Stimulated activated memory B cell treated with anti-CD40 and anti-IgM and Interleukin-4, amounts not matched to agents 10 μg/mL and 1 μg/mL and 100 μg/mL, for 72 hours (primary cell): Measurements from ENCODE around the gene DDAH1.

Experiments used
- ATAC-seq: fragments of 150-1000 bp; cut with Tn5 transposase; 2 replicates; pipeline ENCODE4 v1.10.0; 2021
- H3K27ac Mint-ChIP-seq: one replicate; pipeline ENCODE4 v1.8.0; 2022; ENCODE audit warnings: mild to moderate bottlenecking, mixed read lengths
- H3K27me3 Mint-ChIP-seq: one replicate; pipeline ENCODE4 v1.8.0; 2022; ENCODE audit warnings: mixed read lengths
- H3K36me3 Mint-ChIP-seq: one replicate; pipeline ENCODE4 v1.8.0; 2022; ENCODE audit warnings: mixed read lengths
- H3K4me1 Mint-ChIP-seq: one replicate; pipeline ENCODE4 v1.8.0; 2022; ENCODE audit warnings: mixed read lengths
- H3K4me3 Mint-ChIP-seq: one replicate; pipeline ENCODE4 v1.8.0; 2022; ENCODE audit warnings: mild to moderate bottlenecking, moderate library complexity, mixed read lengths
- H3K9me3 Mint-ChIP-seq: one replicate; pipeline ENCODE4 v1.8.0; 2022; ENCODE audit warnings: mixed read lengths

DDAH1 gene

DNA sequence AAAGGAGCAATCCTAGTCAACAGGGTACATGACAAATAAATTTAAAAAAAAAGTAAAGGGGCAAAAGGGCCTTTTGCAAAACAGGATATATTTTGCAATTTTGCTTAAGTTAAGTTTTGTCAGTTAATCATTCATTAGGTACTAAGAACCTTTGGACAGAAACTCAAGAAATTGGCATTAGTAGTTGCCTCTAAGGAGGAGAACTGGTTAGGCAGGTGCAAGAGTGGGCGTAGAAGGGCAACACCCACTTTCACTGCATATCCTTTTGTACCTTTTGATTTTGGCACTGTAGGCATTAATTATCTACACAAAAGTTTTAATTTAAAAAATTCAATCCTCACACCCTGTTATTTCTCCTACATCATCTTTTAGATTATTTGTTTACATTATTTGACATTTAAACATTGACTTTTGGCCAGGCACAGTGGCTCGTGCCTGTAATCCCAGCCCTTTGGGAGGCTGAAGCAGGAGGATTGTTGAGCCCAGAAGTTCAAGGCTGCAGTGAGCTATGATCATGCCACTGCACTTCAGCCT is 4.3 kb downstream of the DDAH1 start:
- Mint-ChIP-seq H3K27ac (no peak overlapping the region), H3K4me3 (no peak overlapping the region), H3K9me3 (no peaks in the 10 kb centered on the region), H3K27me3 (peaks cover 38% of the 10 kb centered on the region), H3K4me1 (peaks cover 10% of the 10 kb centered on the region), H3K36me3 (no peaks in the 10 kb centered on the region)
- no peak for ATAC-seq

DNA sequence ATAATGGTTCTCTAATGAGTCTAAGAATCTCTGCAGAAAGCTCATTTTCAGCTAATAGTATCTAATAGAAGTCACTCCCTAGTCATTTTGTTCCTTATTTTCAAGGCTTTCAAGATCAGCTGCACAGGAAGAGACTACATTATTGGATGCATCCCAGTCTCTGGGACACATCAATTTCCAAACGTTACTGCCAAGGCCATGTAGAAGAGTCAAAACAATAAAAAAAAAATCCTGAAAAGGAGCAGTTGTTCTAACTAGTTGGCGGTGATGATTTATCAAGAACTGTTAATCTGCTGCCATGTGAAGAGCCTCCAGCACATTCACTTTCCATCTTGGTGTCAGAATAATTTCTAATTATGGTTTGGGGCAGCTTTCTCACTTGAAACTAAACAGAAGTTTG is 5.7 kb downstream of the DDAH1 start:
- Mint-ChIP-seq H3K4me3 (no peak overlapping the region), H3K27me3 (peaks cover 33% of the 10 kb centered on the region), H3K4me1 (peaks cover 7% of the 10 kb centered on the region), H3K9me3 (no peaks in the 10 kb centered on the region), H3K27ac (no peak overlapping the region), H3K36me3 (no peaks in the 10 kb centered on the region)
- no peak for ATAC-seq

DNA sequence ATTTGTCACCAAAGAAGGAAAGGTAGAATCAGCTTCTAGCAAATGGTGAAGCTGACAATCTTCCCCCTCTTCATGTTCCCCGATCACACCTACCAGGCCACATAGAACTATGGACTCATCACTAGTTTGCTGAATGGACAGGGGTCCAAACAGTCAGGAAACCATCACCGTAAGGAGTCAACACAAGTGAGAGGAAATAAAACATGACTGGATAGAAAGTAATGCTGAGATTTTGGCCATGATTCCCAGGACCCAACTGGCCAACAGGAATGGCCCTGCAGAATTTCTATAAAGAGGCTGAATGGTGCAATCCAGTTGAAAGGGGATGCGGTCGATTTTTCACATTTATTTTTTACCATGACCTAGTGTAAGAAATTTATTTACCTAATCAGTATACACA is 10.7 kb downstream of the DDAH1 start:
- H3K36me3 Mint-ChIP-seq, result peaks cover 5% of the 10 kb centered on the region

DNA sequence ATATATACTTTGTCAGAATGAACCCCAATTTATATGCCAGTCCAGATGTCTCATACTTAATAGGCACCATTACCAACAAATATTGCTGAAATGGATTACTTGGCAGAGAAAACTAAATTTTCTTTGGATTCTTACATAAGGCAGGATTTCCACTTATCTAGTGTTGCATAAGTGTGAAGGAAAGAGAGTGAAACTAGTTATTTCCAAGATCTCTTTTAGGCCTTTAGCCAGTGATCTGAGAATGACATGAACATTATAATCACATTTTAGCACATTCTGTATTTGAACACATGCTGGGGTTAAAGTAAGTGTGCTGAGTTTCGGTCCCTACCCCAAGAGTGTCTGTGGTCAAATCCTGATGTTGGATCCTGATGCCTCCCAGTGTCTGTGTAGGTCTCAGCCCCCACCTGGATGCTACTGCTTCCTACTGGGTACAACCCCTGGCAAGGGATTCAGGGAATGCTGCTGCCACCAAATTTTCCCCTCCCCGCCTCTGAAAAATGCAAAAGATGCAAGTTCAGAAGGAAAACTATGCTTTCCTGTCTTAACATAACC is 11.2 kb downstream of the DDAH1 start:
- Mint-ChIP-seq H3K9me3 (no peaks in the 10 kb centered on the region), H3K4me3 (no peak overlapping the region), H3K4me1 (no peaks in the 10 kb centered on the region), H3K27ac (no peak overlapping the region), H3K36me3 (peaks cover 5% of the 10 kb centered on the region), H3K27me3 (no peaks in the 10 kb centered on the region)
- no peak for ATAC-seq

More for the DNA sequence above, 10.7 kb downstream of the DDAH1 start:
- Mint-ChIP-seq H3K9me3 (no peaks in the 10 kb centered on the region), H3K4me1 (no peaks in the 10 kb centered on the region), H3K4me3 (no peak overlapping the region), H3K27me3 (no peaks in the 10 kb centered on the region), H3K27ac (no peak overlapping the region)
- no peak for ATAC-seq

DNA sequence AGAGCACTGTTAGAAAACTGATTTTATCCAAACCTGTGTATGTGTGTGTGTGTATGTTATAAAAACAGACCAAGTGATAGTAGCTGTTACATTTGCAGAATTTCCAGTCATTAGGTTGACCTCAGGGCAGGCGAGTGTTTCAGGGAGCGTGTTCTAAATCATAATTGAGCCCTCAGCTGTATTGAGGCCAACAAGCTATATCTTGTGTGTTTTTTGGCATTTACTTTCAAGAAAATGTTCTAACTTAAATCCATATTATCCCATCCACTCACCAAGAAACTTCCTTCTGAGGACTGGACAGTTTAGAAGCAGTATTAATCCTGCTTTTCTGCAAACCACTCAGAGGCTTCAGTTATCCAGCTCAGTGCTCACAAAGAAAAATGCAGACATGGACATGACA is 12.0 kb downstream of the DDAH1 start:
- Mint-ChIP-seq H3K9me3 (no peaks in the 10 kb centered on the region), H3K27me3 (no peaks in the 10 kb centered on the region), H3K4me3 (no peak overlapping the region), H3K4me1 (no peaks in the 10 kb centered on the region), H3K27ac (no peak overlapping the region), H3K36me3 (peaks cover 5% of the 10 kb centered on the region)
- no peak for ATAC-seq

DNA sequence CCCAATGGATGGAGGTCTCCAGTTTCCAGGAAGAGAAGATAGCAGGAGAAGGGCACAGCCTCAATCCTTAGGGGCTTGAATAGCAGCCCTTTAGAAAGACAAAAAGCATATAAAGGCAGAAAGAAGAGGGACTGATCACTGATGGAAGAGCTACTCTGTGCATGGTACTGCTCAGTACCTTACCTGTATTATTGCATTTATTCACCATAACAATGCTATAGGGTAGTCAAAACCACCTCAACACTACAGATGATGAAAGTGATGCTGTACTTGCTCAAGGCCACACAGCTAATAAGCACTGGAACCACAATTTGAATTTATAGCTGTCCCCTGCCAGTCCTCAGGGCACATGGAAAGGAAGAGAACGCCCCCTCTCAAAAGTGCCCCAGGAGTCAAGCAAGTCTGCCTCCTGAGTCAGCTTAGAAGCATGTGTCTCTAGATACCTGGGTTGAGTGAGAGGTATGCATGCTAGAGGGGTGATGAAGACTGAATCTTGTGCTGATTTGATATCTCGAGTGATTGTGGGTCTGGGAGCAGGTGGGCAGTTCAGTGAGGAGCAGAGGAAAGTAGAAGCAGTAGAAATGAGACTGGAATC is 13.6 kb downstream of the DDAH1 start:
- Mint-ChIP-seq H3K4me3 (no peak overlapping the region), H3K36me3 (peaks cover 17% of the 10 kb centered on the region), H3K9me3 (no peaks in the 10 kb centered on the region), H3K27ac (no peak overlapping the region), H3K4me1 (no peaks in the 10 kb centered on the region), H3K27me3 (no peaks in the 10 kb centered on the region)
- ATAC-seq, result no peak

DNA sequence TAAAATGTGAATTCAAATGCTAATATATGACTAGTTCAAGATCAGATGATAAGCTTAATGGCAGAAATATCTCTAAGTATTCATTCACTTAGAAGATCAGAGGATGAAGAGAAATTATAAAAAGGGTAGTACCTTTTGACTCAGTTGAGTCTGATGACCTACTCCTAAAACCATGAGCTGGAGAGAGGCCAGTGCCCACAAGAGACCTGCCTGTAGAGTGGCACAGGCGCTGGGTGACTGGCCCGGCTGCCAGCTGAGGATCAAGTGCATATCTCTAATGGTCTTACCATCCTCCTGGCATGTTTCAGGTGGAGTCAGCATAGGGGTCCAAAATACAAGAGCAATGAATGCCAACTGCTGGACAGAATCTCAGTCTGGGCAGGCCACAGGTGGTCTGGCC is 14.1 kb downstream of the DDAH1 start:
- no peak overlapping the region for H3K27ac Mint-ChIP-seq
- H3K4me1 Mint-ChIP-seq, result no peaks in the 10 kb centered on the region
- H3K9me3 Mint-ChIP-seq, result no peaks in the 10 kb centered on the region
- no peak for ATAC-seq
- H3K36me3 Mint-ChIP-seq, result peaks cover 17% of the 10 kb centered on the region
- H3K27me3 Mint-ChIP-seq, result no peaks in the 10 kb centered on the region
- H3K4me3 Mint-ChIP-seq, result no peak overlapping the region

DNA sequence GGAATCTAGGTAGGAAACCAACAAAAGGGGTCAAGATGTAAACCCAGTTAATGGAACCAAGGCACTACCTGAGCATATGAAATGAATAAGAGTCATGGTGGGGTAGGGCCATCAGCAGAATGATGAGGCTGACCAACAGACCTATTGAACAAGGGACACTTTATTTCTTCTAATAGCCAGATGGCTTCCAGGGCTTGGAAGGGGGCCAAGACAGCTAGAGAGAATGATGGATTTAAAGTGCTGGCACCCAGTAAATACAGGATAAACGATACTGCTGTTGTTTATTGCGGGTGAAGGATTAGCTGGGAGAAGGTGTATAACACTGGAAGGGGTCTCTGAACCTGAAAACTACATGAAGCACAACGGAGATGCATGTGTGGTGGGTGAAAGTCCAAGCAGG is 15.6 kb downstream of the DDAH1 start:
- H3K27ac Mint-ChIP-seq, result no peak overlapping the region
- H3K4me3 Mint-ChIP-seq, result no peak overlapping the region
- no peaks in the 10 kb centered on the region for H3K4me1 Mint-ChIP-seq
- H3K36me3 Mint-ChIP-seq, result peaks cover 30% of the 10 kb centered on the region
- no peaks in the 10 kb centered on the region for H3K27me3 Mint-ChIP-seq
- H3K9me3 Mint-ChIP-seq, result peaks cover 3% of the 10 kb centered on the region
- no peak for ATAC-seq

DNA sequence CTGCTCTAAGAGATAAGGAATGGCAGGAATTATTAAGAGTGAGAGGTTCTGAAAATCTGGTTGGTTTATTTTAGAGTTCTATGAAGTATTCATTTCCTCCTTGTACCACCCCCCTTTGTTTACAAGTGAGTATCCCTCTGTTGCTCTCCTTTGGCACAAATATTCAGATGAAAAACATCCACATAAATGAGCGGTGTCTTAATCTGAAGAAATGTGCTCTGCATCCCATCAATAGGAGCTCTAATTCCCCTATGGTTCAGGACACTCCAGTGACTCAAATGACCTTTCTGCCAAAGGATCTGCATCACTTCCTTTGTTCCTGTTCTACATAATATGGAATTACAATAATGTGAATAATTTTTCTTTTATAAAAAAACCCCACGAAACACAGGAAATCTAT is 16.6 kb downstream of the DDAH1 start:
- no peak for ATAC-seq
- H3K4me3 Mint-ChIP-seq, result no peak overlapping the region

DNA sequence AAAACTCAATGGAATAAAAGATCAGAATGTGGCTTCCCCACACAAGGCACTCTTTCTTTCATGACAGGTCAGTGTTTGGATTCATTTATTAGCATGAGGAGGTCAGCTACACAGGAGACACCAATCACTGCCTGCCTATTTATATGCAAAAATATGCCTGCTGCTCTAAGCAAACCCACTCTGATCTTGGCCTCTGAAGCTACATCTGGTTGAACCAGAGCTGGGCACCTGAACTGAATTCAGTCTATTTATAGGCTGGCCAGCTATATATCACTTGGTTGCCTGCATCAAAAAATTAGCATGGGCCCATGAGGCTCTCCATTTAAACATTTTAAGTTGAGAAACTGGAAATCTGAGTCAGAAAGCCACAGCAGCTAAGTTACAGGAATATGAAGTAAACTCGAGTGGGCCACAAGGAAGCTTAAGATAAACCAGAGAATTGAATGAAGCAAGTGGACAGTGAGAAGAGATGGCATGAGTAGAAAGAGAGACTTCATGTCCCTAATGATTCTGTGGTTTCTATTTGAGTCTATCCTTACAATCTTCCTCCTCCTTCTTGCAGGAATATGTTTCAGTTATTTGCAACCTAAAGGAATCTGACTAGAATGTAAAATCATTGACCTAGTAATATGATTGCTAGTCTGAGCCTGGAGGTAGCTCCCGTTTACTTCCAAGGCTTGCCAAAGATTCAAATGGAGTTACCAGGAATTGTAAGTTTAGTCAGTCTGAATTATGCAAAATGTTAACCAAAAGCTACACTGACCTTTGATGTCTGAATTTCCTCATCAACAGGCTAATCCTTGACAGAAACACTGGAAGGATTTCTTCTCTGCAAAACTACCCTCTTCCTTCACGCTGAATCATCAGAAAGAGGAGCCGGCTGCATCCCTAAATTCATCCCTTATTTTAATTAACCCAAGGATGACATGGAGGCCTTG is 17.7 kb downstream of the DDAH1 start:
- no peak overlapping the region for H3K4me3 Mint-ChIP-seq
- H3K4me1 Mint-ChIP-seq, result no peaks in the 10 kb centered on the region
- no peaks in the 10 kb centered on the region for H3K27me3 Mint-ChIP-seq
- H3K36me3 Mint-ChIP-seq, result peaks cover 31% of the 10 kb centered on the region
- H3K27ac Mint-ChIP-seq, result no peak overlapping the region
- no peak for ATAC-seq
- H3K9me3 Mint-ChIP-seq, result peaks cover 3% of the 10 kb centered on the region

More for the DNA sequence above, 16.6 kb downstream of the DDAH1 start:
- H3K27ac Mint-ChIP-seq, result no peak overlapping the region
- H3K9me3 Mint-ChIP-seq, result peaks cover 3% of the 10 kb centered on the region
- H3K4me1 Mint-ChIP-seq, result no peaks in the 10 kb centered on the region
- no peaks in the 10 kb centered on the region for H3K27me3 Mint-ChIP-seq
- peaks cover 31% of the 10 kb centered on the region for H3K36me3 Mint-ChIP-seq

DNA sequence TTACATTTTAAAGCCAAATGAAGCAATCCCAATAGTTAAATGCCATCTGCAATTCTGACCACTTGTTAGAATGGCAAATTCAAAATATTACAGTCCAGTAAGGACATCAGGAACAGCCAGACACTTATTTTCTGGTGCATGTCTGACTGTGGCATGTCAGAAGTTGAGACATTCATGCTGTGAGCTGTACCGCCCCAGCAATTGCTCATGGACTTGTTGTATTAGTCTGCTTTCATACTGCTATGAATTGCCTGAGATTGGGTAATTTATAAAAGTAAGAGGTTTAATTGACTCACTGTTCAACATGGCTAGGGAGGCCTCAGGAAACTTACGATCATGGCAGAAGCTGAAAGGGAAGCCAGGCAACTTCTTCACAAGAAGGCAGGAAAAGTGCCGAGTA is 19.1 kb downstream of the DDAH1 start:
- peaks cover 3% of the 10 kb centered on the region for H3K9me3 Mint-ChIP-seq
- H3K36me3 Mint-ChIP-seq, result peaks cover 34% of the 10 kb centered on the region
- no peak for ATAC-seq
- no peak overlapping the region for H3K4me3 Mint-ChIP-seq
- H3K4me1 Mint-ChIP-seq, result no peaks in the 10 kb centered on the region
- H3K27me3 Mint-ChIP-seq, result no peaks in the 10 kb centered on the region
- H3K27ac Mint-ChIP-seq, result no peak overlapping the region

DNA sequence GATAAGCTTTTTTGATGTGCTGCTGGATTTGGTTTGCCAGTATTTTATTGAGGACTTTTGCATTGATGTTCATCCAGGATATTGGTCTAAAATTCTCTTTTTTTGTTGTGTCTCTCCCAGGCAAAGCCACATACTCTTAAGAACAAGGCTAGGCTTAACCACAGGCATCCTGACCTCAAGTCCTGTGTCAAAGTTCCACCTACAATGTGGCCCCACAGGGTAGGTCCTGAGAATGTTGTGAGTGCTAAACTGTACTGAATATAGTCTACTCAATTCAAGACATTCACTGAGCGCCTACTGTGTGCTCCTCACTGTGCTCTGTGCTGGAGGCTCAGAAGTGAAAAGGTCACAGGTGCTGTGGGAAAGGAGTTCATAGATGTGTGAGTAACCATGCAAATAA is 20.6 kb downstream of the DDAH1 start:
- ATAC-seq, result no peak
- peaks cover 3% of the 10 kb centered on the region for H3K9me3 Mint-ChIP-seq
- H3K27me3 Mint-ChIP-seq, result no peaks in the 10 kb centered on the region
- no peak overlapping the region for H3K4me3 Mint-ChIP-seq
- H3K27ac Mint-ChIP-seq, result no peak overlapping the region
- H3K36me3 Mint-ChIP-seq, result peaks cover 33% of the 10 kb centered on the region
- no peaks in the 10 kb centered on the region for H3K4me1 Mint-ChIP-seq

DNA sequence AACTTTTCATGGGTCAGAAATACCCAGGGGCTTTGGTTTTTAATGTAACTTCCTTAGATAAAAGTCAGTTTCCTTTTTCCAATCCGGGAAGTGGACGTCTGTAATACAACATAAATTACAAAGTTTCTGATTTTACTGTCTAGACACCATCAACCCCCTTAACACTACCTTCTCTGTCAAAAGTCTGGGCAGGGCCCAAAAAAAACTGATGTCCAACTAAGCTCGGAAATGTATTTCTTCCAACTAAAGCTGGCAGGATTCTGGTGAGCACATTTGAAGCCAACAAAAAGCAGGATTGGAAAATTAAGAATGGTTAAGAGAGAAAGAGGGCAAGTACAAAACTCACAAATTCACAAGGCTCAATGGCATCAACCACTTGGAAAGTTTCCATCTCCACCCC is 24.3 kb downstream of the DDAH1 start:
- H3K27me3 Mint-ChIP-seq, result no peaks in the 10 kb centered on the region
- peaks cover 20% of the 10 kb centered on the region for H3K36me3 Mint-ChIP-seq
- no peak for ATAC-seq
- no peaks in the 10 kb centered on the region for H3K4me1 Mint-ChIP-seq
- no peak overlapping the region for H3K27ac Mint-ChIP-seq
- no peak overlapping the region for H3K4me3 Mint-ChIP-seq
- peaks cover 3% of the 10 kb centered on the region for H3K9me3 Mint-ChIP-seq

DNA sequence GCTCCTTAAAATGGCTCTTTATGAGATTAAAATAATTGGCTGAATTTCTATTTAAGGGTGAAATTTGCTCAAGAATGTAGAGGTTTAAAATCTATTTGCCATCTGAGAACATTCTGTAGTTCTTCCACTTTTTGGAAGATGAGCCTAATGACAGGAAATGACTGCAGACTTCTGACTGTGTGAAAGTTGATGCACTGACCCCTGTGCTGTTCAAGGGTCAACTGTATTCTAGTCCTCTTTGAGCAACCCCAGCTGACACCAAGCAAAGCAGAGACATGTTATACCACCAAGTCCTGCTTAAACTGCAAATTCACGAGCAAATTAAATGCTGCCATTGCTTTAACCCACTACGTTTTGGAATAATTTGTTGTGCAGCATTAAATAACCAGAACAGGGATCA is 26.6 kb downstream of the DDAH1 start:
- Mint-ChIP-seq H3K4me3 (no peak overlapping the region), H3K27me3 (no peaks in the 10 kb centered on the region), H3K4me1 (no peaks in the 10 kb centered on the region), H3K27ac (no peak overlapping the region), H3K9me3 (no peaks in the 10 kb centered on the region), H3K36me3 (peaks cover 6% of the 10 kb centered on the region)
- no peak for ATAC-seq

DNA sequence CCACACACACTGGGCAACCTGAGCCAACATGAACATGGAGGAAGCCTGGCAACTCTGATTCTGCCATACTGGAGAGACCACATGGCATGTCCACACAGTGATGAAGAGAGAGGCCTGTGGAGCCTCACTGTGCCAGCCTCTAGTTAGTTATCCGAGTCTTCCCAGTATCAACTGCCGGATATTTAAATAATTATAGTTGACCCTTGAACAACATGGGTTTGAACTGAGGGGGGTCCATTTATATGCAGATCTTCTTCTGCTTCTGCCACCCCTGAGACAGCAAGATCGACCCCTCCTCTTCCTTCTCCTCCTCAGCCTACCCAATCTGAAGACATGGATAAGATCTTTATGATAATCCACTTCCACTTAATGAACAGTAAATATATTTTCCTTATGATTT is 27.8 kb downstream of the DDAH1 start:
- Mint-ChIP-seq H3K27me3 (no peaks in the 10 kb centered on the region), H3K4me3 (no peak overlapping the region), H3K4me1 (no peaks in the 10 kb centered on the region), H3K36me3 (peaks cover 11% of the 10 kb centered on the region), H3K27ac (no peak overlapping the region), H3K9me3 (no peaks in the 10 kb centered on the region)
- ATAC-seq, result no peak

DNA sequence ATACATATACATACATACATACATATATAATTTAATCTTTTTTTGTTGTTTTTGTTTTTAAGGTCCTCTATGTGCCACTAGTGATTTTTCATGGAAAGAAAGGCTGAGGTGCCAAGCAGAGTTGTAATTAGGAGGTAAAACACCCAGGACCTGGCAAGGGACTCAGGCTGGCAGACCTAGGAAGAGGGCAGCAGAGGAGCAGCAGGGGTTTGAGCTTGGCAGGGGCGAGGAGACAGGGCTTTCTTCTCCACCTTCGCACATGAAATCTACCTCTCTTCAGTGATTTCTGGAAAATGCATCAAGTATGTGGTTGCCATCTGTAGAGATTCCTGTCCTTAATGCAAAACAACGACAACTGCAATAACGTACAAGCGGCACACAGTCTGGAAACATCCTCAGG is 31.9 kb downstream of the DDAH1 start:
- H3K36me3 Mint-ChIP-seq, result peaks cover 23% of the 10 kb centered on the region
- H3K9me3 Mint-ChIP-seq, result peaks cover 1% of the 10 kb centered on the region
- peaks cover 9% of the 10 kb centered on the region for H3K4me1 Mint-ChIP-seq
- H3K27ac Mint-ChIP-seq, result no peak overlapping the region
- H3K4me3 Mint-ChIP-seq, result no peak overlapping the region
- no peaks in the 10 kb centered on the region for H3K27me3 Mint-ChIP-seq
- no peak for ATAC-seq
